A673 (cell line): Measurements from ENCODE around the gene CLEC9A. TPM values are rescaled to one million over a fixed set of nuclear protein-coding genes. Genes with fewer than 3 reads are reported as not detected.

ENCODE experiments used
- BruUV-seq: library from RNA; stranded (reverse); fragments of 400-500 nt; replicated peaks from 2 replicates; lab custom pipeline; 2021; lab: Mats Ljungman, UMichigan
- CTCF ChIA-PET: fragments of 300-600 bp; sonication (Branson Sonifier 250); formaldehyde crosslinking; loops from one replicate; lab custom pipeline; 2022; ENCODE audit warnings: antibody characterized with exemption; lab: Charles Lee
- POLR2A ChIA-PET: fragments of 300-600 bp; sonication (Branson Sonifier 250); formaldehyde crosslinking; loops from one replicate; lab custom pipeline; 2022; ENCODE audit warnings: antibody characterized with exemption; ENCODE audit not compliant: low non-redundant PET; lab: Charles Lee
- DNase-seq: peaks from one replicate; pipeline ENCODE4 v3.0.0-alpha.2; 2015; ENCODE audit warnings: low spot score
- H3K27ac ChIP-seq: fragments of 200-600 bp; sonication (generic); 2 replicates; pipeline ENCODE4 v1.5.1; 2016; ENCODE audit warnings: mixed run types, low read depth, mild to moderate bottlenecking, mixed read lengths, antibody characterized with exemption, low read length; ENCODE audit not compliant: poor library complexity, severe bottlenecking
- H3K27me3 ChIP-seq: fragments of 200-600 bp; sonication (generic); replicated peaks from 2 replicates; pipeline ENCODE4 v1.6.1; 2017; ENCODE audit warnings: mixed run types, low read depth, mild to moderate bottlenecking, mixed read lengths, antibody characterized with exemption, low read length; ENCODE audit not compliant: insufficient read depth, poor library complexity
- H3K36me3 ChIP-seq: fragments of 200-600 bp; sonication (generic); 2 replicates; pipeline ENCODE4 v1.6.1; 2016; ENCODE audit warnings: mixed run types, mild to moderate bottlenecking, mixed read lengths, antibody characterized with exemption, low read length; ENCODE audit not compliant: insufficient read depth, poor library complexity, severe bottlenecking
- H3K4me1 ChIP-seq: fragments of 200-600 bp; sonication (generic); 2 replicates; pipeline ENCODE4 v1.6.1; 2017; ENCODE audit warnings: mixed run types, mild to moderate bottlenecking, mixed read lengths, antibody characterized with exemption, low read length; ENCODE audit not compliant: insufficient read depth, poor library complexity, severe bottlenecking
- H3K4me3 ChIP-seq: fragments of 200-600 bp; sonication (generic); 2 replicates; pipeline ENCODE4 v1.5.1; 2016; ENCODE audit warnings: low read depth, mixed run types, mild to moderate bottlenecking, mixed read lengths, low read length; ENCODE audit not compliant: poor library complexity, severe bottlenecking
- H3K9me3 ChIP-seq: fragments of 200-600 bp; sonication (generic); 2 replicates; pipeline ENCODE4 v1.6.1; 2016; ENCODE audit warnings: mixed run types, low read depth, mild to moderate bottlenecking, mixed read lengths, antibody characterized with exemption, low read length; ENCODE audit not compliant: poor library complexity, severe bottlenecking
- CTCF ChIP-seq: fragments of 300-800, 200-600 bp; sonication (generic); conservative IDR thresholded peaks from 2 replicates; pipeline ENCODE4 v1.5.1; 2017; ENCODE audit warnings: low read depth, mild to moderate bottlenecking, antibody characterized with exemption, low read length, moderate library complexity, mixed read lengths
- EZH2 ChIP-seq: fragments of 200-600 bp; sonication (generic); IDR thresholded peaks from 2 replicates; pipeline ENCODE4 v1.6.1; 2017; ENCODE audit warnings: borderline replicate concordance, low read depth, mild to moderate bottlenecking, mixed read lengths, antibody characterized with exemption, low read length; ENCODE audit not compliant: poor library complexity, severe bottlenecking
- intact Hi-C: fragments of 100-400 bp; cut with micrococcal nuclease; formaldehyde crosslinking; loops from one replicate; pipeline ENCODE4 v1.10.0; 2022; ENCODE audit not compliant: unreplicated experiment
- total RNA-seq: library from RNA; stranded (reverse); gene quantifications from 2 replicates; pipeline ENCODE4 v1.2.3, GENCODE V29; 2021

The CLEC9A gene
- total RNA-seq, 1 experiment from 2014 or later, result not detected

GRCh38 chr12:10082117-10082874, 51.8 kb downstream of the CLEC9A start:
- no peaks in the 10 kb centered on the region for H3K27me3 ChIP-seq
- TF ChIP-seq CTCF (no peak), EZH2 (no peak)

GRCh38 chr12:10084733-10085132, 54.3 kb downstream of the CLEC9A start:
- TF ChIP-seq EZH2 (no peak), CTCF (no peak)
- intact Hi-C loops, result no loop called here
- peaks cover 4% of the 10 kb centered on the region for H3K9me3 ChIP-seq
- DNase-seq, result no peak
- CTCF ChIA-PET, result no interaction called here
- no peaks in the 10 kb centered on the region for H3K36me3 ChIP-seq
- POLR2A ChIA-PET, result no interaction called here
- BruUV-seq, result no TSS peak
- no peaks in the 10 kb centered on the region for H3K27me3 ChIP-seq
- H3K4me1 ChIP-seq, result no peaks in the 10 kb centered on the region
- no peak overlapping the region for H3K4me3 ChIP-seq
- H3K27ac ChIP-seq, result no peak overlapping the region

More at GRCh38 chr12:10082117-10082874, 51.8 kb downstream of the CLEC9A start:
- BruUV-seq, result no TSS peak
- POLR2A ChIA-PET, result no interaction called here
- intact Hi-C loops, result no loop called here
- DNase-seq, result no peak
- no peaks in the 10 kb centered on the region for H3K36me3 ChIP-seq
- CTCF ChIA-PET, result no interaction called here
- H3K4me1 ChIP-seq, result peaks cover 4% of the 10 kb centered on the region
- peaks cover 4% of the 10 kb centered on the region for H3K9me3 ChIP-seq
- H3K4me3 ChIP-seq, result no peak overlapping the region
- no peak overlapping the region for H3K27ac ChIP-seq

- no peak for TF ChIP-seq EZH2
- TF ChIP-seq CTCF, result no peak
- no peak overlapping the region for H3K27ac ChIP-seq
- ChIA-PET CTCF (no interaction called here), POLR2A (no interaction called here)
- no peak for DNase-seq
- intact Hi-C loops, result no loop called here
- no TSS peak for BruUV-seq
- no peaks in the 10 kb centered on the region for H3K36me3 ChIP-seq
- no peaks in the 10 kb centered on the region for H3K9me3 ChIP-seq
- H3K4me3 ChIP-seq, result no peak overlapping the region
- no peaks in the 10 kb centered on the region for H3K4me1 ChIP-seq
- H3K27me3 ChIP-seq, result no peaks in the 10 kb centered on the region
Measured at GRCh38 chr12:10086387-10086786, 55.9 kb downstream of the CLEC9A start.
